Mesenchymal stem cell (in vitro differentiated cells and primary cell): Measurements from ENCODE around the gene MANEA.
A peak's percentile ranks its signal among the peaks of the same experiment; 100 is the strongest.

ENCODE experiments used
- DNase-seq: peaks from one replicate; pipeline ENCODE4 v3.0.0-alpha.2; 2013
- H2AFZ ChIP-seq: one replicate; pipeline ENCODE4 v1.6.1; 2013; ENCODE audit warnings: low read depth, mild to moderate bottlenecking, control low read depth, inconsistent platforms, low read length, moderate library complexity
- H2AK5ac ChIP-seq: 2 replicates; pipeline ENCODE4 v1.6.1; 2013; ENCODE audit warnings: low read length, moderate library complexity, mild to moderate bottlenecking, inconsistent platforms; ENCODE audit not compliant: severe bottlenecking
- H2BK120ac ChIP-seq: one replicate; pipeline ENCODE4 v1.6.1; 2013; ENCODE audit warnings: low read depth, mild to moderate bottlenecking, inconsistent platforms, low read length, moderate library complexity
- H2BK12ac ChIP-seq, 2 experiments: one replicate each; pipeline ENCODE4 v1.6.1; 2013; ENCODE audit warnings: inconsistent platforms in 2 of 2, low read length in 2 of 2, mild to moderate bottlenecking in 2 of 2, moderate library complexity in 2 of 2, control low read depth in 1 of 2
- H2BK15ac ChIP-seq: one replicate; pipeline ENCODE4 v1.6.1; 2013; ENCODE audit warnings: mild to moderate bottlenecking, low read depth, inconsistent platforms; ENCODE audit not compliant: poor library complexity, severe bottlenecking
- H2BK5ac ChIP-seq: 2 replicates; pipeline ENCODE4 v1.6.1; 2013; ENCODE audit warnings: low read depth, mild to moderate bottlenecking, low read length, control low read depth, inconsistent platforms; ENCODE audit not compliant: poor library complexity, severe bottlenecking
- H3K14ac ChIP-seq, 2 experiments: one replicate each; pipeline ENCODE4 v1.6.1; 2013; ENCODE audit warnings: inconsistent platforms in 2 of 2, low read length in 2 of 2, control low read depth in 1 of 2, mild to moderate bottlenecking in 1 of 2, moderate library complexity in 1 of 2
- H3K18ac ChIP-seq, 2 experiments: one replicate each; pipeline ENCODE4 v1.6.1; 2013; ENCODE audit warnings: inconsistent platforms in 2 of 2, low read length in 2 of 2, control low read depth in 1 of 2, low read depth in 1 of 2, mild to moderate bottlenecking in 1 of 2
- H3K23ac ChIP-seq, 2 experiments: one replicate each; pipeline ENCODE4 v1.6.1; 2013; ENCODE audit warnings: inconsistent platforms in 2 of 2, low read length in 2 of 2, mild to moderate bottlenecking in 2 of 2, moderate library complexity in 2 of 2, control low read depth in 1 of 2
- H3K27ac ChIP-seq: 2 replicates; pipeline ENCODE4 v1.5.1; 2013; ENCODE audit warnings: mild to moderate bottlenecking, moderate library complexity, low read length, control low read depth, inconsistent platforms; ENCODE audit not compliant: poor library complexity, severe bottlenecking
- H3K27me3 ChIP-seq, 2 experiments: 2 replicates each; pipeline versions ENCODE4 v1.6.1 to v1.7.0; 2013; ENCODE audit warnings: low read length in 2 of 2, mild to moderate bottlenecking in 2 of 2, moderate library complexity in 2 of 2, control low read depth in 1 of 2, inconsistent platforms in 1 of 2; ENCODE audit not compliant: control insufficient read depth in 1 of 2, insufficient read depth in 1 of 2
- H3K36me3 ChIP-seq, 2 experiments: 2 replicates each; pipeline versions ENCODE4 v1.6.1 to v1.7.0; 2013; ENCODE audit warnings: low read length in 2 of 2, control low read depth in 1 of 2, inconsistent platforms in 1 of 2, low read depth in 1 of 2, mild to moderate bottlenecking in 1 of 2; ENCODE audit not compliant: insufficient read depth in 2 of 2, control insufficient read depth in 1 of 2
- H3K4ac ChIP-seq, 2 experiments: one replicate each; pipeline ENCODE4 v1.6.1; 2013; ENCODE audit warnings: inconsistent platforms in 2 of 2, low read length in 2 of 2, mild to moderate bottlenecking in 2 of 2, moderate library complexity in 2 of 2, control low read depth in 1 of 2, low read depth in 1 of 2
- H3K4me1 ChIP-seq: 2 replicates; pipeline ENCODE4 v1.6.1; 2013; ENCODE audit warnings: low read depth, low read length, control low read depth; ENCODE audit not compliant: control insufficient read depth, insufficient read depth
- H3K4me2 ChIP-seq: 2 replicates; pipeline ENCODE4 v1.6.1; 2013; ENCODE audit warnings: low read length, mild to moderate bottlenecking, inconsistent platforms; ENCODE audit not compliant: poor library complexity, severe bottlenecking
- H3K4me3 ChIP-seq, 2 experiments: 2 replicates each; pipeline versions ENCODE4 v1.5.1 to v1.7.0; 2013; ENCODE audit warnings: low read length in 2 of 2, mild to moderate bottlenecking in 2 of 2, control low read depth in 1 of 2, low read depth in 1 of 2; ENCODE audit not compliant: insufficient read depth in 1 of 2
- H3K79me1 ChIP-seq: replicated peaks from 2 replicates; pipeline ENCODE4 v1.6.1; 2013; ENCODE audit warnings: mild to moderate bottlenecking, control low read depth, low read length, inconsistent platforms; ENCODE audit not compliant: poor library complexity, severe bottlenecking
- H3K9ac ChIP-seq: 2 replicates; pipeline ENCODE4 v1.7.0; 2013; ENCODE audit warnings: mild to moderate bottlenecking, low read length, moderate library complexity
- H3K9me3 ChIP-seq: 2 replicates; pipeline ENCODE4 v1.7.0; 2013; ENCODE audit warnings: mild to moderate bottlenecking, low read length; ENCODE audit not compliant: control insufficient read depth
- H4K8ac ChIP-seq: one replicate; pipeline ENCODE4 v1.6.1; 2013; ENCODE audit warnings: inconsistent platforms, mild to moderate bottlenecking, low read length, moderate library complexity
- H4K91ac ChIP-seq: one replicate; pipeline ENCODE4 v1.6.1; 2013; ENCODE audit warnings: mild to moderate bottlenecking, low read length, inconsistent platforms
- whole genome bisulfite sequencing: methylation state at CpG from one replicate; pipeline ENCODE4 v1.1.7; 2013; ENCODE audit warnings: mixed read lengths; 5-methylcytosine and 5-hydroxymethylcytosine counted together

Gene MANEA

GRCh38 chr6:95576218-95576997 is 927 bp upstream of the MANEA start:
- Histone ChIP-seq H3K4me1 (no peaks in the 10 kb centered on the region), H3K27ac (no peak overlapping the region), H3K18ac (no peak overlapping the region), H3K14ac (no peak overlapping the region), H2BK12ac (no peak overlapping the region), H3K4ac (no peak overlapping the region), H3K4me3 (peak overlapping the region in 1 of 2 experiments; percentile 92), H3K27me3 (no peaks in the 10 kb centered on the region), H3K79me1 (peaks cover 10% of the 10 kb centered on the region), H2AFZ (no peak overlapping the region), H3K4me2 (no peak overlapping the region), H3K9me3 (no peaks in the 10 kb centered on the region), H3K36me3 (no peaks in the 10 kb centered on the region), H2BK15ac (no peak overlapping the region), H4K91ac (no peak overlapping the region), H2AK5ac (no peak overlapping the region), H4K8ac (no peak overlapping the region), H3K23ac (no peak overlapping the region), H2BK120ac (no peak overlapping the region), H2BK5ac (no peak overlapping the region), H3K9ac (peak overlapping the region; percentile 98)
- DNase-seq = peak; percentile 42
- no CpG with 5 or more reads among the region's 5 CpGs for WGBS

- peak overlapping the region; percentile 98 for H3K9ac ChIP-seq
- H4K91ac ChIP-seq = no peak overlapping the region
- no peak overlapping the region for H2BK120ac ChIP-seq
- peak overlapping the region; percentile 70 to 92 for H3K4me3 ChIP-seq
- H3K79me1 ChIP-seq = peaks cover 8% of the 10 kb centered on the region
- no peak overlapping the region for H2BK12ac ChIP-seq
- no peak overlapping the region for H2BK15ac ChIP-seq
- H3K36me3 ChIP-seq = no peaks in the 10 kb centered on the region
- no peaks in the 10 kb centered on the region for H3K9me3 ChIP-seq
- no peak overlapping the region for H4K8ac ChIP-seq
- WGBS = 5% methylated on average over 3 of the region's 3 CpGs
- H2AK5ac ChIP-seq = no peak overlapping the region
- no peak for DNase-seq
- H2AFZ ChIP-seq = no peak overlapping the region
- H3K14ac ChIP-seq = no peak overlapping the region
- peak overlapping the region; percentile 41 for H3K4me2 ChIP-seq
- H3K27ac ChIP-seq = peak overlapping the region; percentile 87
- peak overlapping the region in 1 of 2 experiments; percentile 92 for H3K4ac ChIP-seq
- H3K23ac ChIP-seq = no peak overlapping the region
- no peaks in the 10 kb centered on the region for H3K4me1 ChIP-seq
- H3K18ac ChIP-seq = peak overlapping the region; percentile 34 to 64
- no peaks in the 10 kb centered on the region for H3K27me3 ChIP-seq
- H2BK5ac ChIP-seq = no peak overlapping the region
Observed at GRCh38 chr6:95576998-95577303, 384 bp upstream of the MANEA start.

GRCh38 chr6:95578106-95578410 is 723 bp downstream of the MANEA start:
- WGBS = 3% methylated on average over 10 of the region's 10 CpGs
- H3K27me3 ChIP-seq = no peaks in the 10 kb centered on the region
- peak overlapping the region; percentile 96 for H4K91ac ChIP-seq
- peak overlapping the region; percentile 98 for H3K9ac ChIP-seq
- H4K8ac ChIP-seq = peak overlapping the region; percentile 77
- no peak overlapping the region for H2BK120ac ChIP-seq
- no peaks in the 10 kb centered on the region for H3K9me3 ChIP-seq
- peak overlapping the region; percentile 94 for H3K4me2 ChIP-seq
- H2BK12ac ChIP-seq = peak overlapping the region in 1 of 2 experiments; percentile 83
- peaks cover 0 to 4% of the 10 kb centered on the region in 2 experiments for H3K36me3 ChIP-seq
- H2AFZ ChIP-seq = peak overlapping the region; percentile 95
- peaks cover 5% of the 10 kb centered on the region for H3K79me1 ChIP-seq
- H3K4me1 ChIP-seq = no peaks in the 10 kb centered on the region
- peak overlapping the region; percentile 69 to 98 for H3K4ac ChIP-seq
- no peak overlapping the region for H2AK5ac ChIP-seq
- H3K27ac ChIP-seq = peak overlapping the region; percentile 95
- peak overlapping the region; percentile 70 to 92 for H3K4me3 ChIP-seq
- DNase-seq = no peak
- H2BK5ac ChIP-seq = peak overlapping the region; percentile 24
- peak overlapping the region in 1 of 2 experiments; percentile 92 for H3K14ac ChIP-seq
- peak overlapping the region; percentile 85 to 97 for H3K18ac ChIP-seq
- no peak overlapping the region for H2BK15ac ChIP-seq
- H3K23ac ChIP-seq = peak overlapping the region in 1 of 2 experiments; percentile 72

- no peak overlapping the region for H2BK120ac ChIP-seq
- no peaks in the 10 kb centered on the region for H3K4me1 ChIP-seq
- H4K91ac ChIP-seq = no peak overlapping the region
- peaks cover 12% of the 10 kb centered on the region for H3K9me3 ChIP-seq
- no peak overlapping the region for H3K23ac ChIP-seq
- H2BK5ac ChIP-seq = no peak overlapping the region
- H3K27me3 ChIP-seq = no peaks in the 10 kb centered on the region
- no peak overlapping the region for H4K8ac ChIP-seq
- H3K18ac ChIP-seq = no peak overlapping the region
- peaks cover 0 to 4% of the 10 kb centered on the region in 2 experiments for H3K36me3 ChIP-seq
- no peak overlapping the region for H3K27ac ChIP-seq
- H3K79me1 ChIP-seq = peaks cover 5% of the 10 kb centered on the region
- no peak overlapping the region for H3K4me2 ChIP-seq
- DNase-seq = no peak
- H3K14ac ChIP-seq = no peak overlapping the region
- H2AFZ ChIP-seq = no peak overlapping the region
- no peak overlapping the region for H3K9ac ChIP-seq
- H2BK15ac ChIP-seq = no peak overlapping the region
- H3K4ac ChIP-seq = no peak overlapping the region
- H3K4me3 ChIP-seq = no peak overlapping the region
- H2AK5ac ChIP-seq = no peak overlapping the region
- no peak overlapping the region for H2BK12ac ChIP-seq
Observed at GRCh38 chr6:95581073-95581472, 3.7 kb downstream of the MANEA start.
